ENCODE results near the gene ACO2.
A peak's percentile ranks its signal among the peaks of the same experiment; 100 is the strongest.

The ACO2 gene

DNA sequence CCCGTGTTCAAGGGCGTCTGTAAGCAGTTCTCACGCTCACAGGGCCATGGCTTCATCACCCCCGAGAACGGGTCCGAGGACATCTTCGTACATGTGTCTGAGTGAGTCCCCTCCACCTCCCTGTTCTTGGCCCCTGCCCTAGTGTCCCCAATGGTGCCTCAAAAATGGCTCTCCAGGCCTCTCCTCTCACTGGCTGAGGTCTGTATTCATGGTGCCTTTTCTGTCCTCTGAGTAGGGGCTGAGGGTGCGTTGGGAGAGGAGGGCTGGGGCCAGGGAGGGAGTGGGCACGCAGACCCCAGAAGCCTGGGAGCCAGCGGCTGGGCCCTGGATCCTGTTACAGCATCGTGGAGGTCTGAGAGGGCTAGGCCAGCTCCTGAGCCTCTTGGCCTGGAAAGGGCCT is 104.8 kb downstream of the ACO2 start:
- DNase-seq, result no peak

DNA sequence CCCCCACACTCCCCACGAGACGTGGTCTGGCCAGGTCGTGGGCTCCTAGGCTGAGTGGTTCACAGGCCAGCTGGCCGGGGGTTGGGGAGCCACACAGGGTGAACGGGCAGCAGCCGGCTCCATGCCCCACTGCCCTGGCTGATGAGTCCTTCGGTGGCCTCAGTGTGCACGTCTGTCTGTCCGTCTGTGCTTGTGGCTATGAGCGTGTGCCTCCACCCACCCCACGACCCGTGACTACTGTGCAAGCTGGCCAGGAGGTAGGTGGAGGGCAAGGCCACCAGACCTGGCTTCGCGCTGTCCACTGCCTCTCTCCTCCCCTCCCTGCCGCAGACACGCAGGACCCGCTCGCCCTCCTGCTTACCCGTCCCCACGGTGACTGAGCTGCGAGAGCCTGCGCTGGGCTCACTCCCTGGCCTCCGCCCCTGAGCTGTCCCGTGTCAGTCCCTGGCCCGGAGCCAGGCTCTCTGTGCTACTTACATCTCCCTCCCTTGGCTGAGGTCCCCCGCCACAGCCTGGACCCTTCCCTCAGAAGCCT is 106.0 kb downstream of the ACO2 start:
- no peak for DNase-seq

DNA sequence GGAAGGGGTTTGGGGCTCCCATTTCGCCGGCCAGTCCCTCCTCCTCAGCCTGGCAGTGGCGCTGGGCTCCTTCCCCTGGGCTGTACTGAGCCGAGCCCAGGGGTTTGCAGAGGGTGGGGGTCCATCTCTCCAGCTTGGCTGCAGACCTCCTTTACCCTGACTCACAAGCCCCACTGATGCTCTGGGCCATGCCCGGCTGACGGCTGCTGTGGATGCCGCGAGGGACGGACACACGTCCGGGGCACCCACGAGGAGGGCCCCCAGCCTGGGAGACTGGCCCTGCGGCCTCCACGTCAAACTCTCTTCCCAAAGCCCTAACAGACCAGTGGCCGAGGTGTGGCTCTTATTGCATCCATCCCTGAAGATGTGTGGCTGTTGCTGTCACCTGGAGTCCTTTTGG is 106.6 kb downstream of the ACO2 start:
- no peak for DNase-seq

DNA sequence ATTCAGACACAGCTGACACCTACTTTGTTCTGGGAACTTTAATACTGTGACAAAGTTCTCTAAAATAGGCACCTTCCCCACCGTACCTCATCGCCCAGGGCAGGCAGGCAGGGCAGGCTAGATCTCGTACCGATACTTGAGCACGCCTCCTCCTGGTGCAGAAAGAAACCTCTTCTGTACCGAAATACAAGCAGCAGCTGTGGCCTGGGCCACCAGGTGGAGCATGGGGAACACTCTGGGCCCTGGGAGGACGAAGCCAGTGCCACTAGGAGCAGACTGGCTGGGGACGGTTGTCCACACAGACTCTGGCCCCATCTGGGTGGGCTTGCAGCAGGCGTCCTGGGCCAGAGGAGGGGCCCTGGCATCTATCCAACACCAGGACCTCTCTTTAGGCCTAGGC is 108.0 kb downstream of the ACO2 start:
- peak; percentile 61 for DNase-seq

DNA sequence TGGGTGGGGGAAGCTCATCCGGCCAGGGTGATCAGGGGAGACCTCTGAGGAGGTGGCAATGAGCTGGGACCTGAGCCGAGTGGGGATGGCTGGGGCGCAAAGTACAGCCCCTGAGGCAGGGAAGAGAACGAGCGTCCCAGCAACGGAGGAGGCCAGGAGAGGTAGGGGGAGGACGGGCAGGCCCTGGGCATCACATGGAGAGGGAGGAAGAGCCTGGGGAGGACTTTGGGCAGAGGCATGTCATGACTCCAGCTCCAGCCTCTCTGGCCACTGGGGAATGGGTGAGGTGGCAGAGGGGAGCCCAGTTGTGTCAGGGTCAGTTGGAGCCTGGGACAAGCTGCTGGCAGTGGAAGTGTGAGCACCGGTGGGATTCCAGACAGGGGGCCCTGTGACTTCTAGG is 109.2 kb downstream of the ACO2 start:
- DNase-seq, result no peak

All from NCI-H69 (cell line).